H54 (cell line): Measurements from ENCODE around the gene ZNF750.

Source experiments
- DNase-seq: peaks from one replicate; pipeline ENCODE4 v3.0.0; 2011; ENCODE audit warnings: low spot score, mixed read lengths; ENCODE audit not compliant: insufficient read length
- FAIRE-seq: peaks from 3 replicates; lab custom pipeline; 2011; peaks lifted over from hg19 to GRCh38; lab: Jason Lieb, UNC
- POLR2A ChIP-seq: IDR thresholded peaks from 2 replicates; pipeline ENCODE4 v1.6.1; 2011; ENCODE audit warnings: low read depth, mild to moderate bottlenecking, low read length

The ZNF750 gene

DNA sequence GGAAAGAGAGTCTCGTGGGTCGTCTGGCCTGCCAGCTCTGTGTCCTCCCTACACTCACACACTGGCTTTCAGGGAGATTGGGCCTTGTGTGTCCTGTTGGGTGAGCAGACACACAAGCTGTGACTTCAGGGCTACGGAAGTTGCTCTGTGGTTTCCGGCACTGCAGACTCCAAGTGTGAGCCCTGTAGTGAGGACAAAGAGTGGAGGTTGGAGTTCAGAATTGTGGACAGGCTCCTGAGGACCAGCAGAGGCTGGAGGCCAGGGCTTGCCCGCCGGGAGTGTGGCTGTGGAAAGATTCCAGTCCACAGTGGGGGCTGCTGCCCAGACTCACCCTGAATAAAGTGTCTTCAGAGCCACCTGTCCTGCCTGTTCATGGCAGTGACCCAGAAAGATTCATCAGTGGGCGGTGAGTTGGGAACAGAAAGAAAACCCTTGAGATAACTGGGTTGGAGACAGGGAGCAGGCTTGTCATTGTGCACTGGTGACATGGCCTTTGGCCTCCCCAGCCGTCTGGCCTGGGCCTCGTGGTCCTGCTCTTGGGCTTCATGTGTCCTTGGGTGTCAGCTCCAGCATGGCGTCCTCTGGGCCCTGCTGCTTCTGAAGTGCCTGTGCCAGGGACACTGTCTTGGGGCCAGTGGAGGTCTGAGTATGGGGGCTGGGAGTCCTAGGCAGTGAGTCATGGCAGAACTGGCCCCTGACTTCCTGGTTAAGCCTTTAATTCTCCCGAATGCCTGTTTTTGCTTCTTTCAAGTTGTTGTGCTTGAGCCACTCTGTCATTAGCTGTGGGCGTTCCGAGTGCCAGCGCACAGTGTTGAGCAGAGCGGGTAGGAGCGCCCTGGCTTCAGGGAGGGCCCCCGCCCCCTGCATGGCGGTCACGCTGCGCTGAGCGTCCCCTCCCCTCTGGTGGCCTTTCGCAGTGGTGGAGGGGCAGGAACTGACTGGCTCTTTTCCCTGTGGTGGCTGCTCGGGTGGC, 19.9 kb upstream of the ZNF750 start:
- no peak for FAIRE-seq
- no peak for TF ChIP-seq POLR2A
- DNase-seq, result peak; percentile 83

DNA sequence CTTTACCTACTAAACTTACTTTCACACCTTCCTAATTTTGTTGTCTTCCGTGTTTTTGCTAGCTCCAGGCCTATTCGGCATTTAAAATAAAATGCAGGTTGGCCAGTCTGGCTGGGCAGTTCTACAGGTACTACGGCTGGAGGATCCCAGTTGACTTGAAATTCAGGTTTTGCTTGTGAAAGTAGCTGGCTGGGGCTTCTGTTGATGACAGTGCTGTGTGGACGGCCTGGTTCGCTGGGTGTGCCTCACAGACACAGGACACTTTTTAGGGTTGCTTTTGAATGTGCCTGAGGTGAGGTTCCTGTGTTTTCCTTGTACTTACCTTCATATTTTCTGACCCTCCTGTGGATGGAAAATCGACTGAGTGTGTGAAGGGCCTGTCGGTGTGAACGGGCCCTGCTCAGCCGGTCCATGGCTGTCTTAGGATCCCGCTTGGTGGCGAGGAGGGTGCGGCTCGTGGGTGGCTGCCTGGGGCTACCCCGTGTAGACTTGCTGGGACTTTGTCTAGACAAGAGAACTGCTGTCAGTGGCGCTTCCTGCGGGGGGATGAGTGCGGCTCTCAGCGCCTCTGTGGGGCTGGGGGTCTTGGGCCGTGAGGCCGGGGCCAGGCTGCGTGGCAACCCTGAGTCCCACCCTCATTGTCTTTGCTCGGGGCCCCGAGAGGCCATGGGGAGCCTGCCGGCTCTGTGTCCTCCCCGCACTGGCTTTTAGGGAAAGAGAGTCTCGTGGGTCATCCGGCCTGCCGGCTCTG, 18.7 kb upstream of the ZNF750 start:
- no peak for DNase-seq
- no peak for FAIRE-seq

DNA sequence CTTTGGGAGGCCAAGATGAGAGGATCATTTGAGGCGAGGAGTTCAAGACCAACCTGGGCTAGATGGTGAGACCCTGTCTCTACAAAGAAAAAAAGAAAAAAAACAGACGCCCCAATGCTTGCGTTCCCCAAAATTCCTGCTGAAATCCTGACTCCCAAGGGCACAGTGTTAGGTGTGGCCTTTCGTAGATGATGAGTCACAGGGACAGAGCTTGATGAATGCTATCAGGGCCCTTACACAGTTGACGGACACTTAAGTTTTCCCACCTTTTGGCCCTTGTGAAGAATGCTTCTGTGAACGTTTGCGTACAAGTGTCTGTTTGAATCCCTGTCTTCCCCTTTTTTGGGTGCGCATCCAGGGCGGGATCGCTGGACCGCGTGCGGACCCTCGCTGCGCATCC, 16.5 kb upstream of the ZNF750 start:
- TF ChIP-seq POLR2A, result no peak
- DNase-seq (no peak), FAIRE-seq (no peak)

More for the DNA sequence above, 18.7 kb upstream of the ZNF750 start:
- TF ChIP-seq POLR2A, result no peak

DNA sequence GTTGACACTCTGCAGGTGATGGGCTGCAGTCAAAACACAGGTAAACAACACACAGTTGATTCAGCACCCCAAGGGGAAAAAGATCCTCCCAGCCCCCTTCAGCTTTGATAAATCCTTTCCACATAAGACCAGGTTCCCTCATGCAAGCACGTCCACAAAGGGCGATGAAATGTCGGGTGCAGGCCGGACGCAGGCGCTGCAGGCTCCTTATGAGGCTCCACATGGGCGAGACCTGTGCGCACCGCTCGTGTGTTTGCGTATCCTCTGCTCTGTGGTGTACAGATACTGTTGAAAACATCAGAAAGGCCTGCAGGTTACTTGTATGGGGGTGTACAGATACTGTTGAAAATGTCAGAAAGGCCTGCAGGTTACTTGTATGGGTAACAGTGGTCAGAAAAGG, 14.4 kb upstream of the ZNF750 start:
- TF ChIP-seq POLR2A, result no peak
- no peak for DNase-seq

DNA sequence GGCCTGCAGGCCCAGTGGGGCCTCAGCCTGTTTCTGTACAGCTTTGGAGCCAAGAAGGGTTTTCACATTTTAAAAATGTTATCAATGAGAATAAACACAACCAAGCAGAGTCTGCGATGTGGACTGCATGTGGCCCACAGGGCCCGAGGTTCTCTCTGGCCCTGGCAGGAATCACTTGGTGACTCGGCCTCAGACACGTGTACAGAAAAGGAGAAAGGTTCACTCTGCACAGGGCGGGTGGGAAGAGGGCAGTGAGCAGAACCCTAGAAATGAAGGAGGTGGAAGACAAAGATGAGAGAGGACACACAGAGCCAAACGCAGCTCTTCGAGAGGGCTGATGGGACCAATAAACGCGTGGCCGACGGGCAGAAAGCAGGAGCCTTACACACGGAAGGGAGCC, 11.6 kb upstream of the ZNF750 start:
- no peak for TF ChIP-seq POLR2A
- DNase-seq (no peak), FAIRE-seq (no peak)

More for the DNA sequence above, 14.4 kb upstream of the ZNF750 start:
- FAIRE-seq, result no peak

DNA sequence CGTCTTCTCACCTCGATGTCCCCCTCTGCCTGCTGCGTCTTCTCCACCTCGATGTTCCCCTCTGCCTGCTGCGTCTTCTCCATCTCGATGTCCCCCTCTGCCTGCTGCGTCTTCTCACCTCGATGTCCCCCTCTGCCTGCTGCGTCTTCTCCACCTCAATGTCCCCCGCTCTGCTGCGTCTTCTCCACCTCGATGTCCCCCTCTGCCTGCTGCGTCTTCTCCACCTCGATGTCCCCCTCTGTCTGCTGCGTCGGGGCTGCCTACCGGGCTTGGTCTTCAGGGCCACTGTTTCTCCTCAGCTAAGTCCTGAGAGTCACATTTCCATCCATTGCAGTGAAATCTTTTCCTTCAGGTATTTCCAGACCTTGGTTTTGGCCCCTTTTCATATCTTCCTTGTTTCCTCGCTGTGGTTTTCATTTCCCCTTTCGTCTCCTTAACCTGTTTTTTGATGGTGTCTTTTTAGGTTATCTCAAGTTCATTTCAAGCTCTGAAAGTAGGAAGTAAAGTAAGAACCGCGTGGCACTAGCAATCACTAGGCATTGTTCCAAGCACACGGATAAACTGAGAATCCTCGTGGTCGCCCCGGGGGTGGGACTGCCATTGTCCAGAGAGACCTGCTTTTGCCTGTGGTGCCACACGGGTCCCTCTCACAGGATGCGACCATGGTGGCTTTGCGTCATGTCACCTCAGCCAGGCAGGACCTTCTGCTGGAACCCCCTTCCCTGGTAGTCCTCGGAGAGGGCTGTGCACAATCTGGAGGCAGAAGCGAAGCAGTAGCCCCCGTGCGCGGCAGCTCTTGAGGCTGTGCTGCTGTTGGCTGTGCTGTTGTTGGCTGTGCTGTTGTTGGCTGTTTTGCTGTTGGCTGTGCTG, 9.5 kb upstream of the ZNF750 start:
- DNase-seq, result no peak
- no peak for FAIRE-seq
- no peak for TF ChIP-seq POLR2A

DNA sequence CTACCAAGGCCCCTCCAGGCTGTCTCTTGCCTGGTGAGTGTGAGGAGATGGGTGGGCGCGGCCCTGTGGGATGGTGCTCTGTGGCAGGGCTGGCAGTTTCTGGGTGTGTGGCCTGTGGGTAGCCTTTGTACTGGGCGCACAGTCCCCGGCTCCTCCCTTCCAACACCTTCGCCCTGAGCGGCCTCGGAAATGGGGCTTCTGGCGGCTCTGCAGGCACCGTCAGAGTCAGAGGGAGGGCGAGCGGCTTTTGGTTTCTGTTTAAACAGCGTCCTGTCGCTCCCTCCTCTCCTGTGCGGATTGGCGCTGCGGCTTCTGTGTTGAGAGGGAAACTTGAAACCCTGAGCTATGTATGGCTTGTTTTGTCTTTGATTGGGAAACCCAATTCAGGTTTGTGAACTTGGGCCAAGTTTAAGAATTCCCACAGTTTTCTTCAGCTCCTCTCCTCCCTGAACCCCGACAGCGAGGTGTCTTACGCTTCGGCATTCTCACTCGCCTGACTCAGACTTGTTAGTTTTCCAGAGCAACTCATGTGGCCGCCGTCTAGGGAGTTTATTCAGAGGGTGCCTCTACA, 8.3 kb upstream of the ZNF750 start:
- DNase-seq, result no peak
- no peak for TF ChIP-seq POLR2A
- FAIRE-seq, result no peak

DNA sequence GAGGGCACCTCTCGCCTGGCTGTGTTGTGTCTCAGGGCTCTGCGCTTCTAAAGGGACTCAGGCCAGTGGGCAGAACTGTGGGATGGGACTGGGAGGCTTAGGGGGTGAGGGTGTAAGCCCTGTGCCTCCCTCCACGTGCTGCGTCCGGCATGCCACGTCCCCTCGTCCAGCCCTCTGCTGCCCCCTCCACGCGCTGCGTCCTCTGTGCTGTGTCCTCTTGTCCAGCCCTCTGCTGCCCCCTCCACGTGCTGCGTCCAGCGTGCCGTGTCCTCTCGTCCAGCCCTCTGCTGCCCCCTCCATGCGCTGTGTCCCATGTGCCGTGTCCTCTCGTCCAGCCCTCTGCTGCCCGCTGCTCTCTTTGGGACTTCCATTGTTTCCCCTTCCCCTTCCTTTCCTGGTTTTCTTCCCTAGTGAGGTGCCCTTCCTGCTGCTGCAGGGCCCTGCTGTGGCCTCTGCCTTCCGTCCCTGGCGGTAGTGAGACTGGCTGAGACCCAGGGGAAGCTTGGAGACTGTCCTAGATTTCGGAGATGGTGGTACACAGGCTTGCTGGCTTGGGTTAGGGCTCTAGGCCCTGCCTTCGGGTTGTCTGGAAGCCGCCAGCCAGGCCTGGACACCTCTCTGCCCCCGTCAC, 6.4 kb upstream of the ZNF750 start:
- TF ChIP-seq POLR2A, result no peak
- DNase-seq (no peak), FAIRE-seq (no peak)

DNA sequence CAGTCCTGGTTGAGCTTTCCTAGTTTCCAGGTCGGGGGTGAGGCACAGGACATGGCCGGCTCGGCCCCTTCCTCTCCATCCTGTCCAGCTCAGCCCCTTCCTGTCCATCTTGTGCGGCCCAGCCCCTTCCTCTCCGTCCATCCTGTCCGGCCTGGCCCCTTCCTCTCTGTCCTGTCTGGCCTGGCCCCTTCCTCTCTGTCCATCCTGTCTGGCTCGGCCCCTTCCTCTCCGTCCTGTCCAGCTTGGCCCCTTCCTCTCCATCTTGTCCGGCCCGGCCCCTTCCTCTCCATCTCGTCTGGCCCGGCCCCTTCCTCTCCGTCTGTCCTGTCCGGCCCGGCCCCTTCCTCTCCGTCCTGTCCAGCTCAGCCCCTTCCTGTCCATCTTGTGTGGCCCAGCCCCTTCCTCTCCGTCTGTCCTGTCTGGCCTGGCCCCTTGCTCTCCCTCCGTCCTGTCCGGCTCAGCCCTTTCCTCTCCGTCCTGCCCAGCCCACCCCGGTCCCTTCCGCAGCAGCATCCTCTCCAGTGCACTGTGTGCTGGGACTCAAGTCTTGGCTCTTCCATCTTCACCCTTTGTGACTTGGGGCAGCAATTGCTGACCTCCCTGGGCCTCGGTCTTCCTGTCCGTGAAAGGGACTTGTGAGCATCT, 5.5 kb upstream of the ZNF750 start:
- no peak for FAIRE-seq
- no peak for TF ChIP-seq POLR2A

DNA sequence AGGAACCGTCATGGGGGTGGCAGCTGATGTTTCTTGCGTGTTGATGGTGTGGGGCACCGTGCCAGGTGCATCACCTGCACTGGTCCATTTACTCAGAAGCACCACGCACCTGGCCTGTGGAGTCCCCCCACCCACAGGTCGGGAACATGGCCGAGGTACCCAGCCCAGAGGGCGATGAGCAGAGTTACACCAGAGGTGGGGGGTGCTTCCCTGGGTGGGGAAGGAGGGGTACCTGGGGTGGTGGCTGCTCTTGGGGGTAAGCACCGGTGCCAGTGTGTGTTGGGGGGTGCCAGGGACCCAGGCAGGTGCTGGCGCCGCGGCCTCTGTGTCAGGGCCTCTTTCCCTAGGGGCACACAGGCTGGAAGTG, 5.0 kb upstream of the ZNF750 start:
- TF ChIP-seq POLR2A, result no peak
- FAIRE-seq, result no peak
- no peak for DNase-seq

More for the DNA sequence above, 5.5 kb upstream of the ZNF750 start:
- no peak for DNase-seq

DNA sequence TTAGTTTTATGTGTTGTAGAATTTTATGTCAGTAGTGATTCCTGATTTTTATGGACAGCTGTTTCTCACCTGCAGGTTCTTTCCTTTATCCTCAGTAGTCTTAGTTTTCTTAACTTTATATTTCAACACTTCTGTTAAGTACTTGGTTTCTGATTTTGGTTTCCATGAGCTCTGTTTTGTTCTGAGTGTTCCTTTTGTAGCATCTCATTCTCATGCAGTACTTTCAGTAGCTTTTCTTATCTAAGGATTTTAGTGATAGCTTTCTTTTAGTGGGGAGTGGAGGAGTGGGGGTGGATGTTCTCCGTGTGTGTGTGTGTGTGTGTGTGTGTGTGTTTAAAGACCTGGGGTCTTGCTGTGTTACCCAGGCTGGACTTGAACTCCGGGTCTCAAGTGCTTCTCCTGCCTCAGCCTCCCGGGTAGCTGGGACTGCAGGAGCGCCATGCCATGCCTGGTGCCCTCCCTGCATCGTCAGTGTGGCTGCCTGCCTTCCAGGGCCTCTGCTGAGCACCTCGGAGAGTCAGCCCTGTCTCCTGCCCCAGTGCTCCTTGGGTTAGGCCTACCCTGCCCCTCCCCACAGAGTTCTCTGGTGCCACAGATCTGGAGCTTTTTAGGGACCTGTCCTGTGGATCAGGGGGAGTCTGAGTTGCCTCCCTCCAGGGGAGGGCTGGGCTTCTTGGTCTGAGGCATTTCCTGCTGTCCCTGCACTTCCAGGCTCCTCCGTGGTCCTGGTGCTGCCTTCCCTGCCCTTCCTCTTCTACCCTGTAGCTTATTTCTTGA, 4.3 kb upstream of the ZNF750 start:
- no peak for TF ChIP-seq POLR2A
- FAIRE-seq (no peak), DNase-seq (no peak)
